Measurements from ENCODE around the gene GFRA1. TPM values are rescaled to one million over a fixed set of nuclear protein-coding genes. Genes with fewer than 3 reads are reported as not detected.

GFRA1 gene
- total RNA-seq, 2 experiments from 2014 or later, result not detected

DNA sequence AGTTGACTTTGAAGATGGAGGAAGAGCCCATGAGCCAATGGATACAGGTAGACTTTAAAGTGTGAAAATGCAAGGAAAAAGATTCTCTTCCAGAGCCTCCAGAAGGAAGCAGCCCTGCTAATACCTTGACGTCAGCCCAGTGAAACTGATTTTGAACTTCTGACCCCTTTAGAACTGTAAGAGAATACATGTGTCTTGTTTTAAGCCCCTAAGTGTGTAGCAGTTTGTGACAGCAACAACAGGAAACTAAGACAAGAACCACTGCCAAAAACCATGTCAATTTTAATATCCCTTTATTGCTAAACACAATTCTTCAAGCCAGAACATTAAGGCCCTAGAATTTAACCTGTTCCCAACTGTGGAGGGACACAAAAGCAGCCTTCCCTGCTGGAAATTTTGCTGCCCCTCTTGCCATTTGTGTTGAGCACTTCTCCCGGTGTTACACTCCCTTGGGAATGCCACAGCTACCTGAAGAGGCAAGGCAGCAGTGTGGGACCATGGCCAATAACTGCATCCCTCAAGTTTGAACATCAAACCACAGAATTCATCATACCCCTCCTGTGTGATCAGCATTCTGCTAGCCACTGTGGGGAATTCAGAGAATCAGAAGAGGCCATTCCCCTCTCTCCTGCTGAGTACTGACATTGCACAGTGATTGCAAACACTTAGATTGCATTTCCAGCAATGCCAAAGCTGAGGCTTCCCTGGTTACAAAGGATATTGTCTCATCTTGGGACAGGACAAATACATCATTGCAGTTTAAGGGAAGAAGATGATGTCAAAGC is 38.9 kb upstream of the GFRA1 start:
- no peaks in the 10 kb centered on the region for H3K9me2 ChIP-seq (ENCODE audit: insufficient read depth, low read length)
- no peaks in the 10 kb centered on the region for H4K20me1 ChIP-seq (ENCODE audit: insufficient read depth, low read length)
- H3K36me3 ChIP-seq (ENCODE audit: insufficient read depth, low read length), result no peaks in the 10 kb centered on the region
- BruUV-seq (replicated peaks), result no TSS peak
- H3K4me1 ChIP-seq (ENCODE audit: insufficient read depth, low read length, poor library complexity, severe bottlenecking), result no peaks in the 10 kb centered on the region
- intact Hi-C loops (cut with micrococcal nuclease; ENCODE audit: unreplicated experiment), result no loop called here
- no peak for TF ChIP-seq EZH2phosphoT487 (IDR thresholded peaks at IDR 0.05; ENCODE audit: borderline replicate concordance, low read depth, low read length)
- TF ChIP-seq, protein P1, sequence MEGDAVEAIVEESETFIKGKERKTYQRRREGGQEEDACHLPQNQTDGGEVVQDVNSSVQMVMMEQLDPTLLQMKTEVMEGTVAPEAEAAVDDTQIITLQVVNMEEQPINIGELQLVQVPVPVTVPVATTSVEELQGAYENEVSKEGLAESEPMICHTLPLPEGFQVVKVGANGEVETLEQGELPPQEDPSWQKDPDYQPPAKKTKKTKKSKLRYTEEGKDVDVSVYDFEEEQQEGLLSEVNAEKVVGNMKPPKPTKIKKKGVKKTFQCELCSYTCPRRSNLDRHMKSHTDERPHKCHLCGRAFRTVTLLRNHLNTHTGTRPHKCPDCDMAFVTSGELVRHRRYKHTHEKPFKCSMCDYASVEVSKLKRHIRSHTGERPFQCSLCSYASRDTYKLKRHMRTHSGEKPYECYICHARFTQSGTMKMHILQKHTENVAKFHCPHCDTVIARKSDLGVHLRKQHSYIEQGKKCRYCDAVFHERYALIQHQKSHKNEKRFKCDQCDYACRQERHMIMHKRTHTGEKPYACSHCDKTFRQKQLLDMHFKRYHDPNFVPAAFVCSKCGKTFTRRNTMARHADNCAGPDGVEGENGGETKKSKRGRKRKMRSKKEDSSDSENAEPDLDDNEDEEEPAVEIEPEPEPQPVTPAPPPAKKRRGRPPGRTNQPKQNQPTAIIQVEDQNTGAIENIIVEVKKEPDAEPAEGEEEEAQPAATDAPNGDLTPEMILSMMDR (conservative IDR thresholded peaks at IDR 0.05; ENCODE audit: low read length), result no peak
- POLR2A ChIA-PET, result interaction anchor here (1.5 kb wide), 1 partner anchor 28 kb away, joined by 3 read pairs; no protein-coding TSS in a partner anchor
- no peak overlapping the region for H2AFZ ChIP-seq (ENCODE audit: low read length)
- no peak for DNase-seq (ENCODE audit: low spot score)
- H3K79me2 ChIP-seq (ENCODE audit: insufficient read depth, low read depth, low read length), result no peaks in the 10 kb centered on the region
- no peak overlapping the region for H3K4me3 ChIP-seq (ENCODE audit: low read depth, low read length, poor library complexity, severe bottlenecking)
- no peak overlapping the region for H3K27ac ChIP-seq (ENCODE audit: low read depth, low read length, poor library complexity, severe bottlenecking)
- CTCF ChIA-PET (ENCODE audit: unreplicated experiment), result no interaction called here
- H3K4me2 ChIP-seq (ENCODE audit: low read length), result no peak overlapping the region
- H3K9me3 ChIP-seq (ENCODE audit: low read length), result no peaks in the 10 kb centered on the region

DNA sequence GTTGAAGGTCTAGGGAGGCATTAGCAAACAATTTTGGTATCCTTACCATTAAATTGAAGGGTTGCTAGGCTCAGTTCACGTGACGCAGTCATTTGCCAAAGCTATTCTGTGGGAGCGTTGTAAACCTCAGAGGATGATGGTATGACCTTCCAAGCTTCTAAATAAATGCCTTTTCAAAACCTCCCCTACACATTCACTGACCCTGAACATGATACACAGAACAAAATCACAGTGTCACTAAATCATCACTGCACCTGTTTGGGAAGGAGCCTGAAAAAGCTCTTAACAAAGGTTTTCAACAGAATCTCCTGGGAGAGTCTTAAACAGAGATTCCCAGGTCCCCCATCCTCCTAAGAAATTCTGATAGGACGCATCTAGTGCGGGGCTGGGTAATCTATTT is 38.0 kb upstream of the GFRA1 start:
- intact Hi-C loops (cut with micrococcal nuclease; ENCODE audit: unreplicated experiment), result no loop called here
- Histone ChIP-seq H4K20me1 (ENCODE audit: insufficient read depth, low read length) (no peaks in the 10 kb centered on the region), H3K36me3 (ENCODE audit: insufficient read depth, low read length) (no peaks in the 10 kb centered on the region), H3K4me2 (ENCODE audit: low read length) (no peak overlapping the region), H3K9me2 (ENCODE audit: insufficient read depth, low read length) (no peaks in the 10 kb centered on the region), H3K9me3 (ENCODE audit: low read length) (no peaks in the 10 kb centered on the region), H2AFZ (ENCODE audit: low read length) (no peak overlapping the region), H3K4me1 (ENCODE audit: insufficient read depth, low read length, poor library complexity, severe bottlenecking) (no peaks in the 10 kb centered on the region), H3K27ac (ENCODE audit: low read depth, low read length, poor library complexity, severe bottlenecking) (no peak overlapping the region), H3K79me2 (ENCODE audit: insufficient read depth, low read depth, low read length) (no peaks in the 10 kb centered on the region), H3K4me3 (ENCODE audit: low read depth, low read length, poor library complexity, severe bottlenecking) (no peak overlapping the region)
- ChIA-PET CTCF (ENCODE audit: unreplicated experiment) (no interaction called here), POLR2A (interaction anchor here (1.5 kb wide), 1 partner anchor 27 kb away, joined by 3 read pairs; no protein-coding TSS in a partner anchor)
- no peak for DNase-seq (ENCODE audit: low spot score)
- no TSS peak for BruUV-seq (replicated peaks)
- no peak for TF ChIP-seq EZH2phosphoT487 (IDR thresholded peaks at IDR 0.05; ENCODE audit: borderline replicate concordance, low read depth, low read length)
- TF ChIP-seq, protein P1 (conservative IDR thresholded peaks at IDR 0.05; ENCODE audit: low read length), result no peak

DNA sequence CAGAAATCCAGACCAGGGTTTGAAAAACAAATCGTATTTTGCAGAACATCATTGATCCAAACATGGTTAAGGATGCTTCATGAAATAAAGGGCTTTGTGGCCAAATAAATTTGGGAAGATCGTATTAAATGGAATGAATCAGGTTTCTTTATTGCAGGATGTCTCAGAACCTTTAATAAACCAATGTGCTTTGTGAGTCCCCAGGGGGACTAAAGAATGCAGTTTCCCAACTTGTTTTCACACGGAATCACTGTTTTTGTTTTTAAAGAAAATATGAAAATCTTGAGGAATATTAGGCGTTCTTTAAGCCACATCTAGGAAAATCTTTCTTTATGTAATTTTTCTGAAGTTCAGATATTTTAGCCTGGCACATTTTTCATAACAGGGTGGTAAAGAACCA is 34.4 kb upstream of the GFRA1 start:
- ChIA-PET CTCF (ENCODE audit: unreplicated experiment) (no interaction called here), POLR2A (interaction anchor here (1.1 kb wide), 1 partner anchor 14 kb away, joined by 5 read pairs; no protein-coding TSS in a partner anchor)
- no TSS peak for BruUV-seq (replicated peaks)
- TF ChIP-seq EZH2phosphoT487 (IDR thresholded peaks at IDR 0.05; ENCODE audit: borderline replicate concordance, low read depth, low read length), result no peak
- TF ChIP-seq, protein P1 (conservative IDR thresholded peaks at IDR 0.05; ENCODE audit: low read length), result no peak
- DNase-seq (ENCODE audit: low spot score), result no peak
- intact Hi-C loops (cut with micrococcal nuclease; ENCODE audit: unreplicated experiment), result no loop called here
- Histone ChIP-seq H3K4me2 (ENCODE audit: low read length) (no peak overlapping the region), H3K27ac (ENCODE audit: low read depth, low read length, poor library complexity, severe bottlenecking) (no peak overlapping the region), H3K79me2 (ENCODE audit: insufficient read depth, low read depth, low read length) (no peaks in the 10 kb centered on the region), H4K20me1 (ENCODE audit: insufficient read depth, low read length) (no peaks in the 10 kb centered on the region), H3K36me3 (ENCODE audit: insufficient read depth, low read length) (no peaks in the 10 kb centered on the region), H3K9me3 (ENCODE audit: low read length) (no peaks in the 10 kb centered on the region), H3K4me3 (ENCODE audit: low read depth, low read length, poor library complexity, severe bottlenecking) (no peak overlapping the region), H2AFZ (ENCODE audit: low read length) (no peak overlapping the region), H3K4me1 (ENCODE audit: insufficient read depth, low read length, poor library complexity, severe bottlenecking) (no peaks in the 10 kb centered on the region), H3K9me2 (ENCODE audit: insufficient read depth, low read length) (no peaks in the 10 kb centered on the region)
